Amygdala (tissue), 56 donors: ENCODE data around the gene CEP72.
A peak's percentile ranks its signal among the peaks of the same experiment; 100 is the strongest.
"Not testable (repeated sequence)": the region's sequence is repeated elsewhere in the genome, so short reads cannot be mapped to it uniquely, and the experiment has no call there.

Experiments used
- DNase-seq, 56 donors: peaks; one replicate each; lab custom pipeline; 2025; lab: John Stamatoyannopoulos, UW

CEP72 gene

GRCh38 chr5:611731-612486 is at the start of gene CEP72:
TSS of gene CEP72 (plus strand) at chr5:612340. CDS start at chr5:612362, 22 bp downstream.
- peak; percentile 43 to 96 (median 86) for DNase-seq

- DNase-seq = no peak
Measured at GRCh38 chr5:565782-566440, 46.2 kb upstream of the CEP72 start.

- DNase-seq = no peak
Measured at GRCh38 chr5:566636-567309, 45.4 kb upstream of the CEP72 start.

GRCh38 chr5:567664-568060 is 44.5 kb upstream of the CEP72 start:
- DNase-seq = no peak

GRCh38 chr5:568061-568781 is 43.9 kb upstream of the CEP72 start:
- no peak for DNase-seq

GRCh38 chr5:568809-569208 is 43.3 kb upstream of the CEP72 start:
- DNase-seq = no peak

- no peak for DNase-seq
Measured at GRCh38 chr5:569358-569867, 42.7 kb upstream of the CEP72 start.

- no peak for DNase-seq
Measured at GRCh38 chr5:569868-570361, 42.2 kb upstream of the CEP72 start.

GRCh38 chr5:570446-570845 is 41.7 kb upstream of the CEP72 start:
- DNase-seq = no peak

GRCh38 chr5:570886-571285 is 41.3 kb upstream of the CEP72 start:
- no peak for DNase-seq

GRCh38 chr5:571791-572190 is 40.3 kb upstream of the CEP72 start:
- DNase-seq = no peak

GRCh38 chr5:572398-573019 is 39.6 kb upstream of the CEP72 start:
- no peak for DNase-seq

GRCh38 chr5:573206-573605 is 38.9 kb upstream of the CEP72 start:
- no peak for DNase-seq

GRCh38 chr5:573976-574375 is 38.2 kb upstream of the CEP72 start:
- no peak for DNase-seq

GRCh38 chr5:574906-575305 is 37.2 kb upstream of the CEP72 start:
- no peak for DNase-seq

GRCh38 chr5:575636-576035 is 36.5 kb upstream of the CEP72 start:
- DNase-seq = no peak

- DNase-seq = not testable (repeated sequence)
Measured at GRCh38 chr5:577214-577613, 34.9 kb upstream of the CEP72 start.

- DNase-seq = no peak
Measured at GRCh38 chr5:577800-578199, 34.3 kb upstream of the CEP72 start.

GRCh38 chr5:579211-579610 is 32.9 kb upstream of the CEP72 start:
- DNase-seq = no peak

GRCh38 chr5:579746-580366 is 32.3 kb upstream of the CEP72 start:
- DNase-seq = no peak
